SU-DHL-6 (cell line): ENCODE data around the gene CREBBP.

Experiments
- H2AFZ ChIP-seq: fragments of 200-600 bp; sonication (generic); 2 replicates; pipeline ENCODE4 v1.6.1; 2014; ENCODE audit warnings: low read depth, mild to moderate bottlenecking, moderate library complexity, mixed read lengths, antibody characterized with exemption, low read length; ENCODE audit not compliant: severe bottlenecking
- H3F3A ChIP-seq: fragments of 200-600 bp; shearing (Covaris generic); 2 replicates; pipeline ENCODE4 v1.6.0; 2016; ENCODE audit warnings: antibody characterized with exemption, mild to moderate bottlenecking; ENCODE audit not compliant: insufficient read depth
- H3K27ac ChIP-seq: fragments of 200-600 bp; sonication (generic); 2 replicates; pipeline ENCODE4 v1.5.1; 2016; ENCODE audit warnings: low read depth, mild to moderate bottlenecking, low read length, moderate library complexity, mixed read lengths
- H3K27me3 ChIP-seq: fragments of 200-600 bp; sonication (generic), shearing (Covaris generic); 2 replicates; pipeline ENCODE4 v1.6.0; 2014; ENCODE audit warnings: mild to moderate bottlenecking, low read length
- H3K36me3 ChIP-seq: fragments of 200-600 bp; sonication (generic); 2 replicates; pipeline ENCODE4 v1.6.1; 2014; ENCODE audit warnings: mild to moderate bottlenecking, low read length, mixed read lengths
- H3K4me2 ChIP-seq: fragments of 300-600, 200-600 bp; shearing (Covaris generic), sonication (generic); 2 replicates; pipeline ENCODE4 v1.6.0; 2014; ENCODE audit warnings: low read length, low read depth, mild to moderate bottlenecking; ENCODE audit not compliant: poor library complexity, severe bottlenecking
- H3K4me3 ChIP-seq: fragments of 200-600 bp; sonication (generic); 2 replicates; pipeline ENCODE4 v1.5.1; 2014; ENCODE audit warnings: antibody characterized with exemption, low read length, mild to moderate bottlenecking, mixed read lengths; ENCODE audit not compliant: insufficient read depth, poor library complexity, severe bottlenecking
- H3K79me2 ChIP-seq: fragments of 200-600 bp; sonication (generic); 2 replicates; pipeline ENCODE4 v1.6.1; 2014; ENCODE audit warnings: mild to moderate bottlenecking, low read length, moderate library complexity; ENCODE audit not compliant: insufficient read depth
- H3K9ac ChIP-seq: fragments of 200-600 bp; sonication (generic); 2 replicates; pipeline ENCODE4 v1.7.0; 2014; ENCODE audit warnings: mild to moderate bottlenecking, low read length
- H3K9me2 ChIP-seq: fragments of 200-600 bp; sonication (generic); replicated peaks from 2 replicates; pipeline ENCODE4 v1.6.1; 2014; ENCODE audit warnings: low read length; ENCODE audit not compliant: insufficient read depth
- H3K9me3 ChIP-seq: fragments of 200-600 bp; sonication (generic); 2 replicates; pipeline ENCODE4 v1.6.1; 2014; ENCODE audit warnings: low read length, mixed read lengths; ENCODE audit not compliant: insufficient read depth
- H4K20me1 ChIP-seq: fragments of 200-600 bp; sonication (generic); 2 replicates; pipeline ENCODE4 v1.6.1; 2014; ENCODE audit warnings: low read depth, mild to moderate bottlenecking, antibody characterized with exemption, low read length, moderate library complexity, mixed read lengths
- EZH2phosphoT487 ChIP-seq: fragments of 200-600 bp; sonication (generic), shearing (Covaris generic); conservative IDR thresholded peaks from 2 replicates; pipeline ENCODE4 v1.6.1; 2018; ENCODE audit warnings: mild to moderate bottlenecking, antibody characterized with exemption, low read length, moderate library complexity, mixed read lengths
- TF ChIP-seq, protein P1 (sequence below): fragments of 200-600 bp; sonication (generic); IDR thresholded peaks from one replicate; pipeline ENCODE4 v1.5.1; 2017; ENCODE audit warnings: antibody characterized with exemption, mild to moderate bottlenecking, low read length, moderate library complexity; ENCODE audit not compliant: insufficient read depth, poor library complexity, severe bottlenecking

Gene CREBBP

DNA sequence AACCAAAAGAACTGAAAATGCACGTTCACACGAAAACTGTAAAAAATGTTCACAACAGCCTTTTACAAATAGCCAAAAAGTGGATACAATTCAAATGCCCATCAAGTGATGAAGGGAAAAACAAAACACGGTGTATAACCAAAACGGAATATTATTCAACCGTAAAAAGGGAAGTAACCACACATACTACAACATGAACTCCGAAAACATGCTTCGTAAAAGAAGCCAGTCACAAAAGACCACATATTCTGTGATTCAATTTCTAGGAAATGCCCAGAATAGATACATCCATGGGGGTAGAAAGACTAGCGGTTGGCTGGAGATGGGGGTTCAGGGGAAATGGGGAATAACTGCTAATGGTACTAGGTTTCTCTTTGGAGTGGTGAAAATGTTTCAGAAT lies 81.7 kb downstream of the CREBBP start:
- Histone ChIP-seq H2AFZ (no peak overlapping the region), H3K9me3 (no peaks in the 10 kb centered on the region), H3K4me2 (no peak overlapping the region), H3K9me2 (no peaks in the 10 kb centered on the region), H3K79me2 (peaks cover 91% of the 10 kb centered on the region), H3K36me3 (no peaks in the 10 kb centered on the region), H3F3A (peaks cover 3% of the 10 kb centered on the region; the same call in 1 of the 2 replicates), H4K20me1 (peaks cover 7% of the 10 kb centered on the region; the same call in 1 of the 2 replicates), H3K4me3 (no peak overlapping the region), H3K27ac (no peak overlapping the region), H3K27me3 (no peaks in the 10 kb centered on the region), H3K9ac (no peak overlapping the region)
- TF ChIP-seq EZH2phosphoT487 = no peak
- TF ChIP-seq, protein P1, sequence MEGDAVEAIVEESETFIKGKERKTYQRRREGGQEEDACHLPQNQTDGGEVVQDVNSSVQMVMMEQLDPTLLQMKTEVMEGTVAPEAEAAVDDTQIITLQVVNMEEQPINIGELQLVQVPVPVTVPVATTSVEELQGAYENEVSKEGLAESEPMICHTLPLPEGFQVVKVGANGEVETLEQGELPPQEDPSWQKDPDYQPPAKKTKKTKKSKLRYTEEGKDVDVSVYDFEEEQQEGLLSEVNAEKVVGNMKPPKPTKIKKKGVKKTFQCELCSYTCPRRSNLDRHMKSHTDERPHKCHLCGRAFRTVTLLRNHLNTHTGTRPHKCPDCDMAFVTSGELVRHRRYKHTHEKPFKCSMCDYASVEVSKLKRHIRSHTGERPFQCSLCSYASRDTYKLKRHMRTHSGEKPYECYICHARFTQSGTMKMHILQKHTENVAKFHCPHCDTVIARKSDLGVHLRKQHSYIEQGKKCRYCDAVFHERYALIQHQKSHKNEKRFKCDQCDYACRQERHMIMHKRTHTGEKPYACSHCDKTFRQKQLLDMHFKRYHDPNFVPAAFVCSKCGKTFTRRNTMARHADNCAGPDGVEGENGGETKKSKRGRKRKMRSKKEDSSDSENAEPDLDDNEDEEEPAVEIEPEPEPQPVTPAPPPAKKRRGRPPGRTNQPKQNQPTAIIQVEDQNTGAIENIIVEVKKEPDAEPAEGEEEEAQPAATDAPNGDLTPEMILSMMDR = no peak

DNA sequence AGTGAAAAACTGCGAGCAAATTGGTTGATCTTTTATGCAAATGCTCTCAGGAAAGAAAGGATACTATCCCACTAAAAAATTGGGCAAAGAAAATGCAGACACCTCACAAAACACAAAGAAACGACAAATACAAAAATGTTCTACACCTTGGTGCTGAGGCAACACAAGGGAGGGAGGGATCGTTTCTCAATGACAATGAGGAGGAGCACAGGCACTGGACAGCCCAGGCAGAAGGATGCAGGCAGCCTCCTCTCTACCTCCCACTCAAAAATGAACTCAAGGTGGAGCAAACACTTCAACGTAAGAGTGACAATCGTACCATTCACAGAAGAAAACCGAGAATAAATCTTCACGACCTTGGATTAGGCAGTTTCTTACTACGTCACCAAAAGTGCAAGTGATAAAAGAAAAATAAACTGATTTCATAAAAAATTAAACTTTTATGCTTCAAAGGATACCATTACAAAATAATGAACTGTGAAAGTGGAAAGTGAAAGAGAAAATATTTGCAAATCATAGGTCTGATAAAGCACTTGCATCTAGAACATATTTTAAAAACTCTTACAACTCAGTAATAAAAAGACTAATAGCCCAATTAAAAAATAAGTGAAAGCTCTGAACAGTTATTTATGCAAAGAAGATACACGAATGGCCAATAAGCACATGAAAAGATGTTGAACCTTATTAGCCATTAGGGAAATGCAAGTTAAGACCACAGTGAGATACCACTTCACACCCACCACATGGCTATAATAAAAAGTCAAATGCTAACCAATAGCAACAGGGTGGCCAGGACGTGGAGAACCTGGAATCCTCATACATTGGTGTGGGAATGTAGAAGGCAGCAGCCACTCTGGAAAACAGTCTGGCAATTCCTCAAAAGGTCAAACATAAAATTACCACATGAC lies 82.4 kb downstream of the CREBBP start:
- no peak for TF ChIP-seq EZH2phosphoT487
- TF ChIP-seq, protein P1 = no peak
- H3K79me2 ChIP-seq = peaks cover 91% of the 10 kb centered on the region
- no peak overlapping the region for H3K27ac ChIP-seq
- H3K36me3 ChIP-seq = no peaks in the 10 kb centered on the region
- H3K9ac ChIP-seq = no peak overlapping the region
- no peaks in the 10 kb centered on the region for H3K27me3 ChIP-seq
- peaks cover 7% of the 10 kb centered on the region; the same call in 1 of the 2 replicates for H4K20me1 ChIP-seq
- no peaks in the 10 kb centered on the region for H3K9me3 ChIP-seq
- no peak overlapping the region for H3K4me3 ChIP-seq
- H3K4me2 ChIP-seq = no peak overlapping the region
- peaks cover 3% of the 10 kb centered on the region; the same call in 1 of the 2 replicates for H3F3A ChIP-seq
- H2AFZ ChIP-seq = no peak overlapping the region
- H3K9me2 ChIP-seq = no peaks in the 10 kb centered on the region

DNA sequence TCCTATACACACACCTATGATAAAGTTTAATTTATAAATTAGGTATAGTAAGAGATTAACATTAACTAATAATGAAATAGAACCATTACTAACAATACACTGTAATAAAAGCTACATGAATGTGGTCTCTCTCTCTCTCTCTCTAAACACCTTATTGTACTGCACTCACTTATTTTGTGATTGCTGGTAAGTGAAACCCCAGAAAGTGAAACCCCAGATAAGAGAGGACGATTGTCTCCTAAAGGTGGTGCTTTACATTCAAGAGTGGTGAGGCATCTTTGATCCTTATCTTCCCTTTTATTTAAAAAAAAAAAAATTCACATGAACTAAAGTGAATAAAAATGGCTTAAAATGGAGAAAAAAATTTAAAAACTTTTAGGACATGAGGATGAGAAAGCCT lies 83.0 kb downstream of the CREBBP start:
- no peak overlapping the region for H2AFZ ChIP-seq
- TF ChIP-seq, protein P1 = no peak
- TF ChIP-seq EZH2phosphoT487 = no peak
- no peaks in the 10 kb centered on the region for H3K36me3 ChIP-seq
- H3K9me3 ChIP-seq = no peaks in the 10 kb centered on the region
- peaks cover 3% of the 10 kb centered on the region; the same call in 1 of the 2 replicates for H3F3A ChIP-seq
- peaks cover 86% of the 10 kb centered on the region for H3K79me2 ChIP-seq
- H3K4me2 ChIP-seq = no peak overlapping the region
- no peaks in the 10 kb centered on the region for H3K9me2 ChIP-seq
- peaks cover 7% of the 10 kb centered on the region; the same call in 1 of the 2 replicates for H4K20me1 ChIP-seq
- H3K4me3 ChIP-seq = no peak overlapping the region
- H3K9ac ChIP-seq = no peak overlapping the region
- no peak overlapping the region for H3K27ac ChIP-seq
- no peaks in the 10 kb centered on the region for H3K27me3 ChIP-seq
